Heart left ventricle (tissue), 13 donors: ENCODE measurements around the gene EYS.

Experiments
- CTCF ChIP-seq, 12 donors: fragments of 200-600 bp; sonication (generic) in 4 of 12; IDR thresholded peaks; one replicate each; pipeline versions ENCODE4 v1.5.0 to v1.8.0; 2018 to 2022; ENCODE audit warnings: antibody characterized with exemption in 12 of 12, mild to moderate bottlenecking in 5 of 12
- POLR2A ChIP-seq, 2 donors: fragments of 450-650 bp; IDR thresholded peaks; one replicate each; pipeline ENCODE4 v1.6.1; 2017; ENCODE audit warnings: antibody characterized with exemption in 2 of 2, mild to moderate bottlenecking in 2 of 2, moderate library complexity in 2 of 2
- donor health status: ischemic (EF 13 %, LVEDD 7.1; RV severe dilation, severe dysfunction).
- donor health status: DM: no; HTN: yes; CAD: no.
- donor health status: DM: no; HTN: no; CAD: no.
- donor health status: ischemic (EF 25% LVEDD 6.9; RV normal size, moderate dysfunction).
- donor health status: ischemic (EF 25% LVEDD 5.7; RV mildly dilated, moderate dysfunction).
- donor health status: ischemic (EF 35%, LVEDD 5.7; RV mildly dilated, moderate dysfunction).
- donor health status: nonischemic (EF 11% LVEDD 7.7; RV severe dilation, severe dysfunction).
- donor health status: DM: yes; HTN: yes; CAD: no.
- donor health status: PGD.
- donor health status: ischemic (EF 29% LVEDD 5.4; RV normal size, mild dysfunction).
- donor health status: nonischemic (EF 23%, LVEDD 6.1; RV moderate dilation, normal function).

DNA sequence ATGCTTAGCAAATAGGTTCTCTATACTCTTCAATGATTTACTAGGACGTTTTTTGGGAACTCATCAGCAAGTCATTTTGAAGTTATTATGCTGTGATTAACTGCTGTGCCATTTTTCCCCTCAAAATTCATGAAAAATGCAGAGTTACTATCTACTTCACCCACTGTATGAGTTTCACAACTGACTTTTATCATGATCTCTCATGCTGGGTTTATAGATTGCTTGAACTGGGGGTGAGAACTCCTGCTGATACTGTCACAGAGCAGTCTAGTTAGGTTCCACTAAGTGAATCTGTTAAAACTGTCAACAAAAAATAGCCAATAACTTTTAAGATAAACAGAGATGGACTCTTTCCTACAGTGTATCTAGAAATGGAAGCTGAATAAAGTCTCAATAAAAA, 136.7 kb downstream of the EYS start:
- TF ChIP-seq CTCF (IDR thresholded peaks at IDR 0.05) (no peak), POLR2A (IDR thresholded peaks at IDR 0.05) (no peak)
